GM23338 (cell line): ENCODE data around the gene EBF4. TPM values are rescaled to one million over a fixed set of nuclear protein-coding genes. Genes with fewer than 3 reads are reported as not detected.

Source experiments
- ATAC-seq: fragments of 200-7000 bp; cut with Tn5 transposase; 3 replicates; pipeline ENCODE4 v1.9.1; 2020
- DNase-seq: peaks from one replicate; pipeline ENCODE4 v3.0.0-alpha.2; 2015; ENCODE audit warnings: low spot score
- H2AFZ ChIP-seq: fragments of 200-600 bp; sonication (generic); 2 replicates; pipeline ENCODE4 v1.8.0; 2016; ENCODE audit warnings: antibody characterized with exemption, mild to moderate bottlenecking, moderate library complexity
- H3F3A ChIP-seq: fragments of 200-600 bp; sonication (generic); replicated peaks from 2 replicates; pipeline ENCODE4 v1.8.0; 2017; ENCODE audit warnings: antibody characterized with exemption, mixed run types, low read depth
- H3K27ac ChIP-seq: fragments of 200-600 bp; sonication (generic); 2 replicates; pipeline ENCODE4 v1.6.1; 2016; ENCODE audit warnings: low read depth
- H3K27me3 ChIP-seq: fragments of 200-600 bp; sonication (generic); 2 replicates; pipeline ENCODE4 v1.8.0; 2016; ENCODE audit warnings: mild to moderate bottlenecking, mixed run types, moderate library complexity; ENCODE audit not compliant: insufficient read depth
- H3K36me3 ChIP-seq: fragments of 200-600 bp; sonication (generic); 2 replicates; pipeline ENCODE4 v1.8.0; 2016; ENCODE audit warnings: mild to moderate bottlenecking; ENCODE audit not compliant: insufficient read depth
- H3K4me1 ChIP-seq: fragments of 200-600 bp; sonication (generic); 2 replicates; pipeline ENCODE4 v1.8.0; 2016; ENCODE audit warnings: mild to moderate bottlenecking, moderate library complexity; ENCODE audit not compliant: insufficient read depth
- H3K4me2 ChIP-seq: fragments of 200-600 bp; sonication (generic); 2 replicates; pipeline ENCODE4 v1.7.1; 2017; ENCODE audit warnings: mixed run types
- H3K4me3 ChIP-seq: fragments of 200-600 bp; sonication (generic); 2 replicates; pipeline ENCODE4 v1.6.1; 2016; ENCODE audit warnings: mixed run types
- H3K79me2 ChIP-seq: fragments of 200-600 bp; sonication (generic); replicated peaks from 2 replicates; pipeline ENCODE4 v1.8.0; 2017; ENCODE audit warnings: mild to moderate bottlenecking; ENCODE audit not compliant: insufficient read depth
- H3K9me2 ChIP-seq: fragments of 200-600 bp; sonication (generic); 2 replicates; pipeline ENCODE4 v1.8.0; 2017; ENCODE audit not compliant: insufficient read depth
- H4K20me1 ChIP-seq: fragments of 200-600 bp; sonication (generic); replicated peaks from 2 replicates; pipeline ENCODE4 v1.8.0; 2017; ENCODE audit warnings: mild to moderate bottlenecking; ENCODE audit not compliant: insufficient read depth
- H3K27ac Mint-ChIP-seq: 2 replicates; pipeline ENCODE4 v1.8.0; 2020; ENCODE audit warnings: inconsistent platforms, mild to moderate bottlenecking, moderate library complexity, mixed read lengths
- H3K27me3 Mint-ChIP-seq: 3 replicates; pipeline ENCODE4 v1.8.0; 2022; ENCODE audit warnings: low read depth, mild to moderate bottlenecking, moderate library complexity, mixed read lengths, inconsistent platforms; ENCODE audit not compliant: insufficient read depth, poor library complexity
- H3K36me3 Mint-ChIP-seq: 3 replicates; pipeline ENCODE4 v1.8.0; 2021; ENCODE audit warnings: low read depth, mild to moderate bottlenecking, inconsistent platforms, moderate library complexity, mixed read lengths
- H3K4me1 Mint-ChIP-seq: 3 replicates; pipeline ENCODE4 v1.8.0; 2020; ENCODE audit warnings: mild to moderate bottlenecking, inconsistent platforms, mixed read lengths
- H3K4me3 Mint-ChIP-seq: 3 replicates; pipeline ENCODE4 v1.8.0; 2021; ENCODE audit warnings: moderate library complexity, mild to moderate bottlenecking, inconsistent platforms, mixed read lengths
- H3K9me3 Mint-ChIP-seq: 3 replicates; pipeline ENCODE4 v1.8.0; 2020; ENCODE audit warnings: moderate library complexity, mild to moderate bottlenecking, inconsistent platforms, mixed read lengths
- CREB1 ChIP-seq: fragments of 250-450 bp; sonication (Bioruptor Pico); IDR thresholded peaks from 2 replicates; pipeline ENCODE4 v1.5.0; 2020; ENCODE audit warnings: low read depth, mild to moderate bottlenecking, moderate library complexity
- EZH2 ChIP-seq: fragments of 200-600 bp; sonication (generic); IDR thresholded peaks from one replicate; pipeline ENCODE4 v1.8.0; 2017; ENCODE audit warnings: antibody characterized with exemption, mild to moderate bottlenecking, low read depth; ENCODE audit not compliant: unreplicated experiment
- EZH2phosphoT487 ChIP-seq: fragments of 200-600 bp; sonication (generic); IDR thresholded peaks from one replicate; pipeline ENCODE4 v1.8.1; 2018; ENCODE audit warnings: antibody characterized with exemption; ENCODE audit not compliant: unreplicated experiment
- JUNB ChIP-seq: IDR thresholded peaks from one replicate; pipeline ENCODE4 v1.6.1; 2016; ENCODE audit warnings: antibody characterized with exemption; ENCODE audit not compliant: unreplicated experiment
- NANOG ChIP-seq: IDR thresholded peaks from 2 replicates; pipeline ENCODE4 v1.6.1; 2016; ENCODE audit warnings: antibody characterized with exemption, borderline replicate concordance
- POLR2AphosphoS5 ChIP-seq: IDR thresholded peaks from 2 replicates; pipeline ENCODE4 v1.6.1; 2016; ENCODE audit warnings: antibody characterized with exemption, low read depth
- STAT1 ChIP-seq: IDR thresholded peaks from one replicate; pipeline ENCODE4 v1.6.1; 2016; ENCODE audit warnings: antibody characterized with exemption; ENCODE audit not compliant: unreplicated experiment
- ZNF114 ChIP-seq: fragments of 250-450 bp; sonication (Bioruptor Pico); IDR thresholded peaks from 2 replicates; pipeline ENCODE4 v1.5.0; 2020; ENCODE audit warnings: mild to moderate bottlenecking, moderate library complexity
- ZNF331 ChIP-seq: fragments of 250-450 bp; sonication (Bioruptor Pico); IDR thresholded peaks from 2 replicates; pipeline ENCODE4 v1.5.0; 2020; ENCODE audit warnings: low read depth, mild to moderate bottlenecking, moderate library complexity
- polyA plus RNA-seq: library from polyadenylated mRNA; unstranded; fragments of >200 nt; fragmentation: Nextera tagmentation; extraction: Ambion mirVana; gene quantifications from 2 replicates; pipeline ENCODE4 v1.2.1, GENCODE V29; 2016
- total RNA-seq: library from RNA; depleted of rRNA; stranded (reverse); fragments of >200 nt; shearing (Covaris generic); gene quantifications from 2 replicates; pipeline ENCODE4 v1.2.3, GENCODE V29; 2014
- TF ChIP-seq, protein P1 (sequence below), 2 experiments: fragments of 200-600 bp in 1 of 2; sonication (generic) in 1 of 2; conservative IDR thresholded peaks; 2 replicates each; pipeline versions ENCODE4 v1.5.1 to v1.6.1; 2016 to 2017; ENCODE audit warnings: antibody characterized with exemption in 2 of 2, low read depth in 2 of 2, mild to moderate bottlenecking in 2 of 2, moderate library complexity in 1 of 2
- TF ChIP-seq, protein P2 (sequence below): IDR thresholded peaks from 2 replicates; pipeline ENCODE4 v1.6.1; 2016; ENCODE audit warnings: antibody characterized with exemption
- TF ChIP-seq, protein P3 (sequence below): fragments of 250-450 bp; sonication (Bioruptor Pico); IDR thresholded peaks from 2 replicates; pipeline ENCODE4 v1.5.0; 2020; ENCODE audit warnings: mild to moderate bottlenecking, moderate library complexity

Gene EBF4
- total and polyA plus RNA-seq, 2 experiments from 2014 or later, result 0.66 to 1.6 TPM

DNA sequence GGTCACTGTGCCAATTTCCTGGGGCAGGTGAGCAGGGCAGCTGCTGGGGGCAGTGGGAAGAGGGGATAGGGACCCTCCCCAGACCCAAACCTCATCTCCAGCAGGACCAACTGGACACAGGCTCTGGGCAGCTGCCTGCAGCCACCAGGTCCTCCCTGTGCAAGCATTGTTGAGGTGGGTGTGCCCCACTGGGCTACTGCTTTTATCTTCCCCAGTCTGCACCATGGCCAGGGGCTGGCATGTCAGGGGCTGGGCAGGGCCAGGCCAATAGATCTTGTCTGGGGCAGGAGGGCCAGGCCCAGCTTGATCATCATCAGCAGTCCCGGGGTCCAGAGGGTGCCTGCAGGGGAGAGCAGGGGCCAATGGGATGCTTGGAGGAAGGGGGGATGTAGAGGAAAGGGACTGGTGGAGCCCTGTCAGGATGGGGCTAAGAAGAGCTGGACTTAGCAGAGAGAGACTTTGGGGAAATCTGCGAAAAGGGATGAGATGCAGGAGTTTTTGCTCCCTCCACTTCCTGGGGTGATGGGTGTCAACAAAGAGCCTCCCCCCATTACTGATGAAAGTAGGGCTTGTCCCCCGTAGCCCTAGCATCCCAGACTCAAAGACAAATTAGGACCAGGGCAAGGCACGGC is 5.7 kb downstream of the EBF4 start:
- peaks cover 33% of the 10 kb centered on the region; the same call in 1 of the 2 replicates for H3K4me1 ChIP-seq
- H3F3A ChIP-seq, result no peaks in the 10 kb centered on the region
- peaks cover 49% of the 10 kb centered on the region for H3K4me1 Mint-ChIP-seq
- ATAC-seq, result no peak
- no peaks in the 10 kb centered on the region for H3K36me3 ChIP-seq
- H3K9me2 ChIP-seq, result no peaks in the 10 kb centered on the region
- no peak overlapping the region for H3K27ac Mint-ChIP-seq
- no peak overlapping the region for H3K4me3 Mint-ChIP-seq
- H3K9me3 Mint-ChIP-seq, result no peaks in the 10 kb centered on the region; the same call in 2 of the 3 replicates
- no peak overlapping the region for H3K4me3 ChIP-seq
- H2AFZ ChIP-seq, result no peak overlapping the region
- no peak overlapping the region for H3K4me2 ChIP-seq
- H3K36me3 Mint-ChIP-seq, result peaks cover 4% of the 10 kb centered on the region; the same call in 1 of the 3 replicates
- no peak overlapping the region for H3K27ac ChIP-seq
- no peak for TF ChIP-seq POLR2AphosphoS5
- H3K79me2 ChIP-seq, result no peaks in the 10 kb centered on the region
- H3K27me3 Mint-ChIP-seq, result peaks cover 76% of the 10 kb centered on the region
- no peak for DNase-seq
- peaks cover 97% of the 10 kb centered on the region for H3K27me3 ChIP-seq
- H4K20me1 ChIP-seq, result peaks cover 10% of the 10 kb centered on the region; the same call in 1 of the 2 replicates

- Histone ChIP-seq H3K4me2 (no peak overlapping the region), H3K4me1 (peaks cover 33% of the 10 kb centered on the region; the same call in 1 of the 2 replicates), H3F3A (no peaks in the 10 kb centered on the region), H3K27ac (no peak overlapping the region), H3K27me3 (peaks cover 97% of the 10 kb centered on the region), H2AFZ (no peak overlapping the region), H3K79me2 (no peaks in the 10 kb centered on the region), H3K9me2 (no peaks in the 10 kb centered on the region), H3K4me3 (no peak overlapping the region), H3K36me3 (no peaks in the 10 kb centered on the region), H4K20me1 (peaks cover 10% of the 10 kb centered on the region; the same call in 1 of the 2 replicates)
- Mint-ChIP-seq H3K27ac (no peak overlapping the region), H3K9me3 (no peaks in the 10 kb centered on the region; the same call in 2 of the 3 replicates), H3K4me1 (peaks cover 49% of the 10 kb centered on the region), H3K36me3 (peaks cover 4% of the 10 kb centered on the region; the same call in 1 of the 3 replicates), H3K27me3 (peaks cover 76% of the 10 kb centered on the region), H3K4me3 (no peak overlapping the region)
- no peak for DNase-seq
- no peak for ATAC-seq
- no peak for TF ChIP-seq NANOG
- no peak for TF ChIP-seq POLR2AphosphoS5
- TF ChIP-seq, protein P1, sequence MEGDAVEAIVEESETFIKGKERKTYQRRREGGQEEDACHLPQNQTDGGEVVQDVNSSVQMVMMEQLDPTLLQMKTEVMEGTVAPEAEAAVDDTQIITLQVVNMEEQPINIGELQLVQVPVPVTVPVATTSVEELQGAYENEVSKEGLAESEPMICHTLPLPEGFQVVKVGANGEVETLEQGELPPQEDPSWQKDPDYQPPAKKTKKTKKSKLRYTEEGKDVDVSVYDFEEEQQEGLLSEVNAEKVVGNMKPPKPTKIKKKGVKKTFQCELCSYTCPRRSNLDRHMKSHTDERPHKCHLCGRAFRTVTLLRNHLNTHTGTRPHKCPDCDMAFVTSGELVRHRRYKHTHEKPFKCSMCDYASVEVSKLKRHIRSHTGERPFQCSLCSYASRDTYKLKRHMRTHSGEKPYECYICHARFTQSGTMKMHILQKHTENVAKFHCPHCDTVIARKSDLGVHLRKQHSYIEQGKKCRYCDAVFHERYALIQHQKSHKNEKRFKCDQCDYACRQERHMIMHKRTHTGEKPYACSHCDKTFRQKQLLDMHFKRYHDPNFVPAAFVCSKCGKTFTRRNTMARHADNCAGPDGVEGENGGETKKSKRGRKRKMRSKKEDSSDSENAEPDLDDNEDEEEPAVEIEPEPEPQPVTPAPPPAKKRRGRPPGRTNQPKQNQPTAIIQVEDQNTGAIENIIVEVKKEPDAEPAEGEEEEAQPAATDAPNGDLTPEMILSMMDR (conservative IDR thresholded peaks at IDR 0.05; ENCODE audit: low read depth in 2 of 2), result no peak
- no peak for TF ChIP-seq JUNB
- no peak for TF ChIP-seq EZH2
- no peak for TF ChIP-seq STAT1
- TF ChIP-seq, protein P2, sequence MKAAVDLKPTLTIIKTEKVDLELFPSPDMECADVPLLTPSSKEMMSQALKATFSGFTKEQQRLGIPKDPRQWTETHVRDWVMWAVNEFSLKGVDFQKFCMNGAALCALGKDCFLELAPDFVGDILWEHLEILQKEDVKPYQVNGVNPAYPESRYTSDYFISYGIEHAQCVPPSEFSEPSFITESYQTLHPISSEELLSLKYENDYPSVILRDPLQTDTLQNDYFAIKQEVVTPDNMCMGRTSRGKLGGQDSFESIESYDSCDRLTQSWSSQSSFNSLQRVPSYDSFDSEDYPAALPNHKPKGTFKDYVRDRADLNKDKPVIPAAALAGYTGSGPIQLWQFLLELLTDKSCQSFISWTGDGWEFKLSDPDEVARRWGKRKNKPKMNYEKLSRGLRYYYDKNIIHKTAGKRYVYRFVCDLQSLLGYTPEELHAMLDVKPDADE, result no peak
- TF ChIP-seq ZNF331 (CRISPR knock-in tag), result no peak
- TF ChIP-seq, protein P3, sequence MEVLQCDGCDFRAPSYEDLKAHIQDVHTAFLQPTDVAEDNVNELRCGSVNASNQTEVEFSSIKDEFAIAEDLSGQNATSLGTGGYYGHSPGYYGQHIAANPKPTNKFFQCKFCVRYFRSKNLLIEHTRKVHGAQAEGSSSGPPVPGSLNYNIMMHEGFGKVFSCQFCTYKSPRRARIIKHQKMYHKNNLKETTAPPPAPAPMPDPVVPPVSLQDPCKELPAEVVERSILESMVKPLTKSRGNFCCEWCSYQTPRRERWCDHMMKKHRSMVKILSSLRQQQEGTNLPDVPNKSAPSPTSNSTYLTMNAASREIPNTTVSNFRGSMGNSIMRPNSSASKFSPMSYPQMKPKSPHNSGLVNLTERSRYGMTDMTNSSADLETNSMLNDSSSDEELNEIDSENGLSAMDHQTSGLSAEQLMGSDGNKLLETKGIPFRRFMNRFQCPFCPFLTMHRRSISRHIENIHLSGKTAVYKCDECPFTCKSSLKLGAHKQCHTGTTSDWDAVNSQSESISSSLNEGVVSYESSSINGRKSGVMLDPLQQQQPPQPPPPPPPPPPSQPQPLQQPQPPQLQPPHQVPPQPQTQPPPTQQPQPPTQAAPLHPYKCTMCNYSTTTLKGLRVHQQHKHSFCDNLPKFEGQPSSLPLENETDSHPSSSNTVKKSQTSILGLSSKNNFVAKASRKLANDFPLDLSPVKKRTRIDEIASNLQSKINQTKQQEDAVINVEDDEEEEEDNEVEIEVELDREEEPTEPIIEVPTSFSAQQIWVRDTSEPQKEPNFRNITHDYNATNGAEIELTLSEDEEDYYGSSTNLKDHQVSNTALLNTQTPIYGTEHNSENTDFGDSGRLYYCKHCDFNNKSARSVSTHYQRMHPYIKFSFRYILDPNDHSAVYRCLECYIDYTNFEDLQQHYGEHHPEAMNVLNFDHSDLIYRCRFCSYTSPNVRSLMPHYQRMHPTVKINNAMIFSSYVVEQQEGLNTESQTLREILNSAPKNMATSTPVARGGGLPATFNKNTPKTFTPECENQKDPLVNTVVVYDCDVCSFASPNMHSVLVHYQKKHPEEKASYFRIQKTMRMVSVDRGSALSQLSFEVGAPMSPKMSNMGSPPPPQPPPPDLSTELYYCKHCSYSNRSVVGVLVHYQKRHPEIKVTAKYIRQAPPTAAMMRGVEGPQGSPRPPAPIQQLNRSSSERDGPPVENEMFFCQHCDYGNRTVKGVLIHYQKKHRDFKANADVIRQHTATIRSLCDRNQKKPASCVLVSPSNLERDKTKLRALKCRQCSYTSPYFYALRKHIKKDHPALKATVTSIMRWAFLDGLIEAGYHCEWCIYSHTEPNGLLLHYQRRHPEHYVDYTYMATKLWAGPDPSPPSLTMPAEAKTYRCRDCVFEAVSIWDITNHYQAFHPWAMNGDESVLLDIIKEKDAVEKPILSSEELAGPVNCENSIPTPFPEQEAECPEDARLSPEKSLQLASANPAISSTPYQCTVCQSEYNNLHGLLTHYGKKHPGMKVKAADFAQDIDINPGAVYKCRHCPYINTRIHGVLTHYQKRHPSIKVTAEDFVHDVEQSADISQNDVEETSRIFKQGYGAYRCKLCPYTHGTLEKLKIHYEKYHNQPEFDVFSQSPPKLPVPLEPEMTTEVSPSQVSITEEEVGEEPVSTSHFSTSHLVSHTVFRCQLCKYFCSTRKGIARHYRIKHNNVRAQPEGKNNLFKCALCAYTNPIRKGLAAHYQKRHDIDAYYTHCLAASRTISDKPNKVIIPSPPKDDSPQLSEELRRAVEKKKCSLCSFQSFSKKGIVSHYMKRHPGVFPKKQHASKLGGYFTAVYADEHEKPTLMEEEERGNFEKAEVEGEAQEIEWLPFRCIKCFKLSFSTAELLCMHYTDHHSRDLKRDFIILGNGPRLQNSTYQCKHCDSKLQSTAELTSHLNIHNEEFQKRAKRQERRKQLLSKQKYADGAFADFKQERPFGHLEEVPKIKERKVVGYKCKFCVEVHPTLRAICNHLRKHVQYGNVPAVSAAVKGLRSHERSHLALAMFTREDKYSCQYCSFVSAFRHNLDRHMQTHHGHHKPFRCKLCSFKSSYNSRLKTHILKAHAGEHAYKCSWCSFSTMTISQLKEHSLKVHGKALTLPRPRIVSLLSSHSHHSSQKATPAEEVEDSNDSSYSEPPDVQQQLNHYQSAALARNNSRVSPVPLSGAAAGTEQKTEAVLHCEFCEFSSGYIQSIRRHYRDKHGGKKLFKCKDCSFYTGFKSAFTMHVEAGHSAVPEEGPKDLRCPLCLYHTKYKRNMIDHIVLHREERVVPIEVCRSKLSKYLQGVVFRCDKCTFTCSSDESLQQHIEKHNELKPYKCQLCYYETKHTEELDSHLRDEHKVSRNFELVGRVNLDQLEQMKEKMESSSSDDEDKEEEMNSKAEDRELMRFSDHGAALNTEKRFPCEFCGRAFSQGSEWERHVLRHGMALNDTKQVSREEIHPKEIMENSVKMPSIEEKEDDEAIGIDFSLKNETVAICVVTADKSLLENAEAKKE (CRISPR knock-in tag), result no peak
- no peak for TF ChIP-seq CREB1 (CRISPR knock-in tag)
- no peak for TF ChIP-seq EZH2phosphoT487
- no peak for TF ChIP-seq ZNF114 (CRISPR knock-in tag)
Observed at GRCh38 chr20:2698912-2699311, 6.3 kb downstream of the EBF4 start.
